Eye (tissue), 1 donor: Measurements from ENCODE around the gene VAV3.
"Not testable (repeated sequence)": the region's sequence is repeated elsewhere in the genome, so short reads cannot be mapped to it uniquely, and the experiment has no call there.

Experiments
- DNase-seq: peaks from one replicate; pipeline ENCODE4 v3.0.0-alpha.2; 2015

The VAV3 gene

GRCh38 chr1:107933736-107934135, 31.2 kb downstream of the VAV3 start:
- DNase-seq = no peak

- DNase-seq = no peak
These were observed 34.7 kb downstream of the VAV3 start for GRCh38 chr1:107930292-107930691.

- DNase-seq = no peak
These were observed 37.2 kb downstream of the VAV3 start for GRCh38 chr1:107927820-107928219.

- no peak for DNase-seq
These were observed 38.4 kb downstream of the VAV3 start for GRCh38 chr1:107926436-107927080.

GRCh38 chr1:107925565-107925964, 39.4 kb downstream of the VAV3 start:
- no peak for DNase-seq

- DNase-seq = no peak
These were observed 44.0 kb downstream of the VAV3 start for GRCh38 chr1:107920999-107921398.

GRCh38 chr1:107920561-107920960, 44.4 kb downstream of the VAV3 start:
- DNase-seq = no peak

- DNase-seq = no peak
These were observed 45.0 kb downstream of the VAV3 start for GRCh38 chr1:107919953-107920352.

- DNase-seq = no peak
These were observed 50.7 kb downstream of the VAV3 start for GRCh38 chr1:107914119-107914765.

GRCh38 chr1:107912656-107913055, 52.3 kb downstream of the VAV3 start:
- no peak for DNase-seq

- no peak for DNase-seq
These were observed 64.7 kb downstream of the VAV3 start for GRCh38 chr1:107900090-107900945.

GRCh38 chr1:107899655-107900054, 65.3 kb downstream of the VAV3 start:
- no peak for DNase-seq

GRCh38 chr1:107897438-107898345, 67.3 kb downstream of the VAV3 start:
- no peak for DNase-seq

GRCh38 chr1:107896936-107897335, 68.0 kb downstream of the VAV3 start:
- DNase-seq = peak; percentile 10

GRCh38 chr1:107896401-107896800, 68.6 kb downstream of the VAV3 start:
- no peak for DNase-seq

- no peak for DNase-seq
These were observed 69.4 kb downstream of the VAV3 start for GRCh38 chr1:107895403-107896191.

- DNase-seq = no peak
These were observed 70.4 kb downstream of the VAV3 start for GRCh38 chr1:107894605-107895004.

GRCh38 chr1:107893350-107893749, 71.6 kb downstream of the VAV3 start:
- DNase-seq = not testable (repeated sequence)

- DNase-seq = no peak
These were observed 75.5 kb downstream of the VAV3 start for GRCh38 chr1:107889524-107889923.

- DNase-seq = no peak
These were observed 81.4 kb downstream of the VAV3 start for GRCh38 chr1:107883562-107883961.

- DNase-seq = no peak
These were observed 85.1 kb downstream of the VAV3 start for GRCh38 chr1:107879927-107880326.

- DNase-seq = no peak
These were observed 85.6 kb downstream of the VAV3 start for GRCh38 chr1:107879346-107879745.
